DOHH2 (cell line): ENCODE measurements around the gene PDE6G.

ENCODE experiments used
- H3F3A ChIP-seq: fragments of 200-600 bp; sonication (generic), shearing (Covaris generic); 2 replicates; pipeline ENCODE4 v1.6.0; 2016; ENCODE audit warnings: antibody characterized with exemption, mild to moderate bottlenecking; ENCODE audit not compliant: control insufficient read depth, insufficient read depth
- H3K27ac ChIP-seq: fragments of 200-600 bp; sonication (generic); 2 replicates; pipeline ENCODE4 v1.5.1; 2014; ENCODE audit warnings: low read depth, mild to moderate bottlenecking, low read length, moderate library complexity
- H3K27me3 ChIP-seq: fragments of 200-600 bp; sonication (generic); 2 replicates; pipeline ENCODE4 v1.6.1; 2014; ENCODE audit warnings: mild to moderate bottlenecking, low read length, mixed read lengths; ENCODE audit not compliant: control insufficient read depth
- H3K36me3 ChIP-seq: fragments of 200-600 bp; sonication (generic); 2 replicates; pipeline ENCODE4 v1.6.1; 2014; ENCODE audit warnings: mild to moderate bottlenecking, low read length, moderate library complexity, mixed read lengths; ENCODE audit not compliant: control insufficient read depth
- H3K4me1 ChIP-seq: fragments of 200-600 bp; sonication (generic); 2 replicates; pipeline ENCODE4 v1.6.1; 2014; ENCODE audit warnings: mild to moderate bottlenecking, low read length, mixed read lengths; ENCODE audit not compliant: control insufficient read depth
- H3K4me2 ChIP-seq: fragments of 200-600 bp; sonication (generic); 2 replicates; pipeline ENCODE4 v1.6.0; 2014; ENCODE audit warnings: mild to moderate bottlenecking, low read length, moderate library complexity
- H3K4me3 ChIP-seq: fragments of 200-600 bp; sonication (generic); 2 replicates; pipeline ENCODE4 v1.5.1; 2014; ENCODE audit warnings: mild to moderate bottlenecking, low read length, mixed read lengths
- H3K79me2 ChIP-seq: fragments of 200-600 bp; sonication (generic); 2 replicates; pipeline ENCODE4 v1.6.1; 2014; ENCODE audit warnings: mild to moderate bottlenecking, low read length, mixed read lengths; ENCODE audit not compliant: control insufficient read depth
- H3K9me2 ChIP-seq: fragments of 200-600 bp; sonication (generic); replicated peaks from 2 replicates; pipeline ENCODE4 v1.6.1; 2014; ENCODE audit warnings: mild to moderate bottlenecking, low read length, mixed read lengths; ENCODE audit not compliant: control insufficient read depth
- H3K9me3 ChIP-seq: fragments of 200-600 bp; sonication (generic); 2 replicates; pipeline ENCODE4 v1.6.1; 2014; ENCODE audit warnings: antibody characterized with exemption, low read length, mixed read lengths; ENCODE audit not compliant: control insufficient read depth, insufficient read depth
- H4K20me1 ChIP-seq: fragments of 200-600 bp; sonication (generic); 2 replicates; pipeline ENCODE4 v1.6.0; 2014; ENCODE audit warnings: low read depth, mild to moderate bottlenecking, antibody characterized with exemption, low read length, moderate library complexity; ENCODE audit not compliant: control insufficient read depth, insufficient read depth
- CTCF ChIP-seq: fragments of 200-600 bp; sonication (generic); IDR thresholded peaks from one replicate; pipeline ENCODE4 v1.5.1; 2014; ENCODE audit warnings: antibody characterized with exemption, mild to moderate bottlenecking, low read depth, low read length; ENCODE audit not compliant: poor library complexity, severe bottlenecking
- EZH2phosphoT487 ChIP-seq: fragments of 200-600 bp; sonication (generic); IDR thresholded peaks from 2 replicates; pipeline ENCODE4 v1.6.1; 2017; ENCODE audit warnings: borderline replicate concordance, mild to moderate bottlenecking, antibody characterized with exemption, low read length, moderate library complexity, mixed read lengths

PDE6G gene

GRCh38 chr17:81691608-81692007, 35.3 kb upstream of the PDE6G start:
- TF ChIP-seq EZH2phosphoT487 (no peak), CTCF (no peak)
- no peaks in the 10 kb centered on the region for H3K27me3 ChIP-seq
- H3K27ac ChIP-seq, result no peak overlapping the region
- H4K20me1 ChIP-seq, result no peaks in the 10 kb centered on the region
- H3K9me2 ChIP-seq, result no peaks in the 10 kb centered on the region
- H3K79me2 ChIP-seq, result peaks cover 38% of the 10 kb centered on the region
- H3K4me1 ChIP-seq, result no peaks in the 10 kb centered on the region
- no peaks in the 10 kb centered on the region for H3K9me3 ChIP-seq
- H3F3A ChIP-seq, result no peaks in the 10 kb centered on the region
- H3K4me3 ChIP-seq, result no peak overlapping the region
- no peak overlapping the region for H3K4me2 ChIP-seq
- peaks cover 97% of the 10 kb centered on the region for H3K36me3 ChIP-seq

- peaks cover 97% of the 10 kb centered on the region for H3K36me3 ChIP-seq
- H3K4me1 ChIP-seq, result no peaks in the 10 kb centered on the region
- TF ChIP-seq CTCF (no peak), EZH2phosphoT487 (no peak)
- H3K27me3 ChIP-seq, result no peaks in the 10 kb centered on the region
- H3K9me3 ChIP-seq, result no peaks in the 10 kb centered on the region
- H3K4me3 ChIP-seq, result no peak overlapping the region
- no peaks in the 10 kb centered on the region for H3F3A ChIP-seq
- no peak overlapping the region for H3K4me2 ChIP-seq
- H4K20me1 ChIP-seq, result peaks cover 3% of the 10 kb centered on the region; the same call in 1 of the 2 replicates
- H3K27ac ChIP-seq, result no peak overlapping the region
- no peaks in the 10 kb centered on the region for H3K9me2 ChIP-seq
- H3K79me2 ChIP-seq, result peaks cover 40% of the 10 kb centered on the region
These were observed 34.9 kb upstream of the PDE6G start for GRCh38 chr17:81691196-81691595.

- peaks cover 43% of the 10 kb centered on the region for H3K79me2 ChIP-seq
- TF ChIP-seq CTCF, result no peak
- no peak for TF ChIP-seq EZH2phosphoT487
- H3K36me3 ChIP-seq, result peaks cover 97% of the 10 kb centered on the region
- H3K27ac ChIP-seq, result no peak overlapping the region
- no peaks in the 10 kb centered on the region for H3K27me3 ChIP-seq
- peaks cover 3% of the 10 kb centered on the region for H3K4me1 ChIP-seq
- H3F3A ChIP-seq, result no peaks in the 10 kb centered on the region
- H4K20me1 ChIP-seq, result peaks cover 4% of the 10 kb centered on the region; the same call in 1 of the 2 replicates
- no peaks in the 10 kb centered on the region for H3K9me3 ChIP-seq
- no peaks in the 10 kb centered on the region for H3K9me2 ChIP-seq
- no peak overlapping the region for H3K4me2 ChIP-seq
- no peak overlapping the region for H3K4me3 ChIP-seq
These were observed 34.2 kb upstream of the PDE6G start for GRCh38 chr17:81690549-81690948.
